Ishikawa (cell line): ENCODE data around the gene MTPN.

ENCODE experiments used
- CEBPB ChIP-seq: IDR thresholded peaks from 2 replicates; pipeline ENCODE4 v1.6.1; 2012
- CREB1 ChIP-seq: IDR thresholded peaks from 2 replicates; pipeline ENCODE4 v1.6.1; 2012; ENCODE audit warnings: low read depth
- EGR1 ChIP-seq: IDR thresholded peaks from 2 replicates; pipeline ENCODE4 v1.6.1; 2012
- EP300 ChIP-seq: IDR thresholded peaks from 2 replicates; pipeline ENCODE4 v1.6.1; 2012; ENCODE audit warnings: borderline replicate concordance
- FOXM1 ChIP-seq: IDR thresholded peaks from 2 replicates; pipeline ENCODE4 v1.6.1; 2012; ENCODE audit warnings: low read depth, borderline replicate concordance
- NFIC ChIP-seq: IDR thresholded peaks from 2 replicates; pipeline ENCODE4 v1.6.1; 2012
- RAD21 ChIP-seq: IDR thresholded peaks from 2 replicates; pipeline ENCODE4 v1.6.1; 2012; ENCODE audit warnings: low read depth
- TAF1 ChIP-seq: IDR thresholded peaks from 2 replicates; pipeline ENCODE4 v1.6.1; 2012; ENCODE audit warnings: low read depth, mild to moderate bottlenecking
- TCF12 ChIP-seq: IDR thresholded peaks from 2 replicates; pipeline ENCODE4 v1.6.1; 2012; ENCODE audit warnings: low read depth
- YY1 ChIP-seq: IDR thresholded peaks from 2 replicates; pipeline ENCODE4 v1.6.1; 2012; ENCODE audit warnings: low read depth
- TF ChIP-seq, protein P1 (sequence below): IDR thresholded peaks from 2 replicates; pipeline ENCODE4 v1.6.1; 2012
- TF ChIP-seq, protein P2 (sequence below): IDR thresholded peaks from 2 replicates; pipeline ENCODE4 v1.6.1; 2012; ENCODE audit warnings: low read depth, mild to moderate bottlenecking

DNA sequence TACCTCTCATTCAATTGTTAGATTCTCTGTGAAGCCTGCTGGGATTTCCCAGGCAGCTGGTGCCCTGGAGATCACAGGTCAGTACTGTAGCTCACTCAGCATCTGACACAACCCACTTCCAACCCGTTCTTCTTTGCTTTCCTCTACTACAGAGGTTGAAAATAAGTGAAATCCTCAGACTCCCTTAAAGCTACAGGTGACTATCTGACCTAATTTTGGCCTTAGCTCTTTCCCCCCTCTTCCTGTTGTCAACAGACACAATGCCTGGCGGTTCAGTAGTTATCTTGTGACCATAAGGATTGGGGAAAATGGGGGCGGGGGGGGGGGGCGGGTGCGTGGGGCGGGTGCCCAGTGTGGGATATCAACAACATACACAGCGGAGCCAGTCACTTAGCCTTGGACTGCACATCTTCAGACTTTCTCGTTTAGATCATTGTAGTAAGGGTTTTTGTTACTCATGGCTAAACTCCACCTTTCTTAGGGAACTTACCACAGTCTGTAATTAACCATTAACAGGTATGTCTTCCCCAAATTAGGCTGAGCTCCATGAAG, 37.8 kb downstream of the MTPN start:
- TF ChIP-seq RAD21 (no peak), EGR1 (no peak), TCF12 (no peak), FOXM1 (no peak), TAF1 (no peak), CREB1 (no peak), EP300 (no peak), YY1 (no peak), CEBPB (no peak), NFIC (no peak)
- TF ChIP-seq, protein P1, sequence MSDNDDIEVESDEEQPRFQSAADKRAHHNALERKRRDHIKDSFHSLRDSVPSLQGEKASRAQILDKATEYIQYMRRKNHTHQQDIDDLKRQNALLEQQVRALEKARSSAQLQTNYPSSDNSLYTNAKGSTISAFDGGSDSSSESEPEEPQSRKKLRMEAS: no peak
- TF ChIP-seq, protein P2, sequence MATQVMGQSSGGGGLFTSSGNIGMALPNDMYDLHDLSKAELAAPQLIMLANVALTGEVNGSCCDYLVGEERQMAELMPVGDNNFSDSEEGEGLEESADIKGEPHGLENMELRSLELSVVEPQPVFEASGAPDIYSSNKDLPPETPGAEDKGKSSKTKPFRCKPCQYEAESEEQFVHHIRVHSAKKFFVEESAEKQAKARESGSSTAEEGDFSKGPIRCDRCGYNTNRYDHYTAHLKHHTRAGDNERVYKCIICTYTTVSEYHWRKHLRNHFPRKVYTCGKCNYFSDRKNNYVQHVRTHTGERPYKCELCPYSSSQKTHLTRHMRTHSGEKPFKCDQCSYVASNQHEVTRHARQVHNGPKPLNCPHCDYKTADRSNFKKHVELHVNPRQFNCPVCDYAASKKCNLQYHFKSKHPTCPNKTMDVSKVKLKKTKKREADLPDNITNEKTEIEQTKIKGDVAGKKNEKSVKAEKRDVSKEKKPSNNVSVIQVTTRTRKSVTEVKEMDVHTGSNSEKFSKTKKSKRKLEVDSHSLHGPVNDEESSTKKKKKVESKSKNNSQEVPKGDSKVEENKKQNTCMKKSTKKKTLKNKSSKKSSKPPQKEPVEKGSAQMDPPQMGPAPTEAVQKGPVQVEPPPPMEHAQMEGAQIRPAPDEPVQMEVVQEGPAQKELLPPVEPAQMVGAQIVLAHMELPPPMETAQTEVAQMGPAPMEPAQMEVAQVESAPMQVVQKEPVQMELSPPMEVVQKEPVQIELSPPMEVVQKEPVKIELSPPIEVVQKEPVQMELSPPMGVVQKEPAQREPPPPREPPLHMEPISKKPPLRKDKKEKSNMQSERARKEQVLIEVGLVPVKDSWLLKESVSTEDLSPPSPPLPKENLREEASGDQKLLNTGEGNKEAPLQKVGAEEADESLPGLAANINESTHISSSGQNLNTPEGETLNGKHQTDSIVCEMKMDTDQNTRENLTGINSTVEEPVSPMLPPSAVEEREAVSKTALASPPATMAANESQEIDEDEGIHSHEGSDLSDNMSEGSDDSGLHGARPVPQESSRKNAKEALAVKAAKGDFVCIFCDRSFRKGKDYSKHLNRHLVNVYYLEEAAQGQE: no peak
